Endodermal cell (in vitro differentiated cells): ENCODE measurements around the gene SPARCL1. TPM values are rescaled to one million over a fixed set of nuclear protein-coding genes. Genes with fewer than 3 reads are reported as not detected.

Experiments used
- DNase-seq: peaks from one replicate; pipeline ENCODE4 v3.0.0-alpha.2; 2017
- H3K27ac ChIP-seq: 2 replicates; pipeline ENCODE4 v1.5.1; 2013; ENCODE audit warnings: mild to moderate bottlenecking, low read depth, low read length, moderate library complexity
- H3K27me3 ChIP-seq: 2 replicates; pipeline ENCODE4 v1.6.1; 2013; ENCODE audit warnings: mild to moderate bottlenecking, low read length, moderate library complexity; ENCODE audit not compliant: insufficient read depth, control insufficient read depth, poor library complexity, severe bottlenecking
- H3K36me3 ChIP-seq: 2 replicates; pipeline ENCODE4 v1.7.0; 2013; ENCODE audit warnings: mild to moderate bottlenecking, low read length, moderate library complexity; ENCODE audit not compliant: control insufficient read depth, insufficient read depth
- H3K4me1 ChIP-seq: one replicate; pipeline ENCODE4 v1.7.0; 2013; ENCODE audit warnings: low read length; ENCODE audit not compliant: control insufficient read depth, insufficient read depth
- H3K4me3 ChIP-seq: 2 replicates; pipeline ENCODE4 v1.5.1; 2013; ENCODE audit warnings: mild to moderate bottlenecking, low read length, moderate library complexity
- H3K9ac ChIP-seq: 2 replicates; pipeline ENCODE4 v1.6.1; 2013; ENCODE audit warnings: mild to moderate bottlenecking, low read length, moderate library complexity; ENCODE audit not compliant: poor library complexity, severe bottlenecking; ENCODE audit errors: extremely low read depth
- H3K9me3 ChIP-seq: 2 replicates; pipeline ENCODE4 v1.6.1; 2013; ENCODE audit warnings: mild to moderate bottlenecking, low read length, moderate library complexity; ENCODE audit not compliant: control insufficient read depth
- H3K27ac Mint-ChIP-seq: 2 replicates; pipeline ENCODE4 v1.8.0; 2020; ENCODE audit warnings: mixed read lengths
- H3K27me3 Mint-ChIP-seq: 2 replicates; pipeline ENCODE4 v1.8.0; 2021; ENCODE audit warnings: mild to moderate bottlenecking, mixed read lengths; ENCODE audit not compliant: insufficient read depth
- H3K36me3 Mint-ChIP-seq: 2 replicates; pipeline ENCODE4 v1.8.0; 2020; ENCODE audit warnings: low read depth, mixed read lengths
- H3K4me1 Mint-ChIP-seq: 2 replicates; pipeline ENCODE4 v1.8.0; 2020; ENCODE audit warnings: mixed read lengths
- H3K4me3 Mint-ChIP-seq: 2 replicates; pipeline ENCODE4 v1.8.0; 2020; ENCODE audit warnings: mild to moderate bottlenecking, moderate library complexity, mixed read lengths
- H3K9me3 Mint-ChIP-seq: 2 replicates; pipeline ENCODE4 v1.8.0; 2020; ENCODE audit warnings: mild to moderate bottlenecking, mixed read lengths
- WGBS, 2 experiments: methylation state at CpG; one replicate each; pipeline versions ENCODE4 v1.1.5 to v1.1.7; 2013; ENCODE audit warnings: missing lambda C conversion rate in 2 of 2, mixed read lengths in 1 of 2; ENCODE audit not compliant: insufficient coverage in 1 of 2, insufficient read length in 1 of 2; 5-methylcytosine and 5-hydroxymethylcytosine counted together
- long read RNA-seq, 4 experiments: library from polyadenylated mRNA in 2 of 4; library from RNA in 1 of 4; library from capped mRNA in 1 of 4; stranded (forward) in 3 of 4; unstranded in 1 of 4; transcript quantifications; one replicate each; pipeline ENCODE4 v2.0.0, GENCODE V29; 2020 to 2021; ENCODE audit warnings: inconsistent platforms in 1 of 4
- polyA plus RNA-seq, 2 experiments: library from polyadenylated mRNA; stranded (reverse); fragments of 50-300 nt; gene quantifications; one replicate each; pipeline ENCODE4 v1.2.3, GENCODE V29; 2013
- total RNA-seq, 2 donors: library from RNA; stranded (reverse); fragmentation: NEBNext Ultra II Directional in 1 of 2; extraction: Animal tissue kit (Norgen Biotek cat#: 25700) in 1 of 2; gene quantifications; 2 replicates in 1 of 2; 3 replicates in 1 of 2; pipeline ENCODE4 v1.2.1, GENCODE V29; 2021
- TF ChIP-seq, protein P1 (sequence below): fragments of 200-600 bp; sonication (generic); conservative IDR thresholded peaks from 2 replicates; pipeline ENCODE4 v1.5.0; 2021; ENCODE audit warnings: antibody characterized with exemption, mild to moderate bottlenecking

SPARCL1 gene, protein sequence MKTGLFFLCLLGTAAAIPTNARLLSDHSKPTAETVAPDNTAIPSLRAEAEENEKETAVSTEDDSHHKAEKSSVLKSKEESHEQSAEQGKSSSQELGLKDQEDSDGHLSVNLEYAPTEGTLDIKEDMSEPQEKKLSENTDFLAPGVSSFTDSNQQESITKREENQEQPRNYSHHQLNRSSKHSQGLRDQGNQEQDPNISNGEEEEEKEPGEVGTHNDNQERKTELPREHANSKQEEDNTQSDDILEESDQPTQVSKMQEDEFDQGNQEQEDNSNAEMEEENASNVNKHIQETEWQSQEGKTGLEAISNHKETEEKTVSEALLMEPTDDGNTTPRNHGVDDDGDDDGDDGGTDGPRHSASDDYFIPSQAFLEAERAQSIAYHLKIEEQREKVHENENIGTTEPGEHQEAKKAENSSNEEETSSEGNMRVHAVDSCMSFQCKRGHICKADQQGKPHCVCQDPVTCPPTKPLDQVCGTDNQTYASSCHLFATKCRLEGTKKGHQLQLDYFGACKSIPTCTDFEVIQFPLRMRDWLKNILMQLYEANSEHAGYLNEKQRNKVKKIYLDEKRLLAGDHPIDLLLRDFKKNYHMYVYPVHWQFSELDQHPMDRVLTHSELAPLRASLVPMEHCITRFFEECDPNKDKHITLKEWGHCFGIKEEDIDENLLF
- total RNA-seq: 1 to 10 TPM in 1 of 2 donors, under 1 TPM in 1; 0.26 to 1.0 TPM
- polyA plus RNA-seq (2013, experiment 1 of 2): 6.9 TPM
- polyA plus RNA-seq (2013, experiment 2 of 2): 4.5 TPM
- long read RNA-seq, experiment 1: 0 reads
- long read RNA-seq, experiment 2, partial matches to known transcripts: 0 of 9 reads
- long read RNA-seq, experiment 2, other reads (novel, unspliced or antisense): 9 of 9 reads
- long read RNA-seq, experiment 3, partial matches to known transcripts: 1 of 5 reads
- long read RNA-seq, experiment 3, other reads (novel, unspliced or antisense): 4 of 5 reads
- long read RNA-seq, experiment 4, partial matches to known transcripts: 5 of 5 reads
- long read RNA-seq, experiment 4, other reads (novel, unspliced or antisense): 0 of 5 reads

DNA sequence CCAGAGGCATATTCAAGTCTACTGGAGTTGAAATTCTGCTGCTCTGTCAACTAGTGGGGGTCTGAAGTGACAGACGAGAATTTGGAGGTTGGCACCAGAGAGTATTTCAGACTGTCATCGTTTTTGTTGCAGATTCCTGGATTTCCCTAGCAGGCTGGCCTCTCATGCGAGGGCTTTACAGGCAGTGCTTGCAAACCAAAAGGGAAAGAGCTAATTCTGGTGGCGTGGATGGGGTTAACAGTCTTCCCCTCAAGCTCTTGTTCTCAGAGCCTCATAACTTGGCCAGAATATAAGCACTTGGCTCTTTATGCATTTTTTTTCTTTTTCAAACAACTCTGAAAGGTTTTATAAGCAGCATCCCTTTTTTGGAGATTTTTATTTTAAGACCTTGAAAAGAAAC lies at the start of gene SPARCL1:
TSS of gene SPARCL1 (minus strand) at position 190 of the 400 bp plus-strand sequence. CDS start 29,802 bp downstream, outside the sequence.
- Mint-ChIP-seq H3K4me3 (no peak within 1 kb of the TSS), H3K27me3 (no peaks in the 10 kb centered on the region), H3K27ac (no peak within 1 kb of the TSS), H3K4me1 (peaks cover 26% of the 10 kb centered on the region), H3K36me3 (peaks cover 7% of the 10 kb centered on the region), H3K9me3 (peaks cover 18% of the 10 kb centered on the region)
- DNase-seq: peak; percentile 49
- H3K4me3 ChIP-seq: no peak within 1 kb of the TSS
- 52 to 54% methylated on average over 4 of the region's 4 CpGs for WGBS, 2 experiments
- H3K27ac ChIP-seq: no peak within 1 kb of the TSS
- TF ChIP-seq, protein P1, sequence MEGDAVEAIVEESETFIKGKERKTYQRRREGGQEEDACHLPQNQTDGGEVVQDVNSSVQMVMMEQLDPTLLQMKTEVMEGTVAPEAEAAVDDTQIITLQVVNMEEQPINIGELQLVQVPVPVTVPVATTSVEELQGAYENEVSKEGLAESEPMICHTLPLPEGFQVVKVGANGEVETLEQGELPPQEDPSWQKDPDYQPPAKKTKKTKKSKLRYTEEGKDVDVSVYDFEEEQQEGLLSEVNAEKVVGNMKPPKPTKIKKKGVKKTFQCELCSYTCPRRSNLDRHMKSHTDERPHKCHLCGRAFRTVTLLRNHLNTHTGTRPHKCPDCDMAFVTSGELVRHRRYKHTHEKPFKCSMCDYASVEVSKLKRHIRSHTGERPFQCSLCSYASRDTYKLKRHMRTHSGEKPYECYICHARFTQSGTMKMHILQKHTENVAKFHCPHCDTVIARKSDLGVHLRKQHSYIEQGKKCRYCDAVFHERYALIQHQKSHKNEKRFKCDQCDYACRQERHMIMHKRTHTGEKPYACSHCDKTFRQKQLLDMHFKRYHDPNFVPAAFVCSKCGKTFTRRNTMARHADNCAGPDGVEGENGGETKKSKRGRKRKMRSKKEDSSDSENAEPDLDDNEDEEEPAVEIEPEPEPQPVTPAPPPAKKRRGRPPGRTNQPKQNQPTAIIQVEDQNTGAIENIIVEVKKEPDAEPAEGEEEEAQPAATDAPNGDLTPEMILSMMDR: no peak
- H3K36me3 ChIP-seq: no peaks in the 10 kb centered on the region
- no peaks in the 10 kb centered on the region for H3K27me3 ChIP-seq
- peaks cover 12% of the 10 kb centered on the region for H3K9me3 ChIP-seq
- no peak within 1 kb of the TSS for H3K9ac ChIP-seq
- peaks cover 11% of the 10 kb centered on the region for H3K4me1 ChIP-seq

- Mint-ChIP-seq H3K9me3 (peaks cover 7% of the 10 kb centered on the region), H3K27ac (no peak overlapping the region), H3K36me3 (no peaks in the 10 kb centered on the region), H3K4me3 (no peak overlapping the region), H3K27me3 (no peaks in the 10 kb centered on the region), H3K4me1 (no peaks in the 10 kb centered on the region)
- no peak overlapping the region for H3K27ac ChIP-seq
- no peaks in the 10 kb centered on the region for H3K27me3 ChIP-seq
- TF ChIP-seq, protein P1: no peak
- no peaks in the 10 kb centered on the region for H3K4me1 ChIP-seq
- no peaks in the 10 kb centered on the region for H3K36me3 ChIP-seq
- DNase-seq: no peak
- H3K9me3 ChIP-seq: no peaks in the 10 kb centered on the region
- no peak overlapping the region for H3K9ac ChIP-seq
- H3K4me3 ChIP-seq: no peak overlapping the region
These were observed 46.8 kb upstream of the SPARCL1 start for GRCh38 chr4:87575983-87576382.

DNA sequence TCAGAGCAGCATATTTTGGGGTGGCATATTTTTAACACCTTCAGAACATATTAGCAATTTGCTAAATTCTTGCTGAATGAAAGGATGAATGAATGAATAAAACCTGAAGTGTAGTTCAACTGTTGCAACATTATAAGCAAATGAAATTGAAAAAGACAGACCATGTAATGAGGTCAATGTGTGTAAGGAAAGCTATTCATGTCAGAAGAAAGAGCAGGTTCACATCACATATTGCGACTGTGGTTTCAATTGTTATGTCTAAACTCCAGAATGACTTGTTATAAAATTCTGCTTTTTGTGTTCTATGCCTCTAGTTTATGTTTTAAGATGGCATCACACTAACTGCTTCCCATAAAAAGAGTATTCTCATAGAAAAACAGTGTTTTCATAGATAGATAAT lies 46.2 kb upstream of the SPARCL1 start:
- TF ChIP-seq, protein P1: no peak
- WGBS, 2 experiments: 96 to 100% methylated on average over 1 of the region's 1 CpG
- DNase-seq: no peak
- Histone ChIP-seq H3K9ac (no peak overlapping the region), H3K27ac (no peak overlapping the region), H3K27me3 (no peaks in the 10 kb centered on the region), H3K36me3 (no peaks in the 10 kb centered on the region), H3K4me1 (no peaks in the 10 kb centered on the region), H3K4me3 (no peak overlapping the region), H3K9me3 (no peaks in the 10 kb centered on the region)
- H3K36me3 Mint-ChIP-seq: no peaks in the 10 kb centered on the region
- H3K27me3 Mint-ChIP-seq: no peaks in the 10 kb centered on the region
- H3K9me3 Mint-ChIP-seq: peaks cover 7% of the 10 kb centered on the region
- H3K4me3 Mint-ChIP-seq: no peak overlapping the region
- no peaks in the 10 kb centered on the region for H3K4me1 Mint-ChIP-seq
- no peak overlapping the region for H3K27ac Mint-ChIP-seq
